Measurements from ENCODE around the gene ASCC1. TPM values are rescaled to one million over a fixed set of nuclear protein-coding genes. Genes with fewer than 3 reads are reported as not detected.

ASCC1 gene
- total RNA-seq, 1 experiment from 2014 or later: 40.2 TPM

DNA sequence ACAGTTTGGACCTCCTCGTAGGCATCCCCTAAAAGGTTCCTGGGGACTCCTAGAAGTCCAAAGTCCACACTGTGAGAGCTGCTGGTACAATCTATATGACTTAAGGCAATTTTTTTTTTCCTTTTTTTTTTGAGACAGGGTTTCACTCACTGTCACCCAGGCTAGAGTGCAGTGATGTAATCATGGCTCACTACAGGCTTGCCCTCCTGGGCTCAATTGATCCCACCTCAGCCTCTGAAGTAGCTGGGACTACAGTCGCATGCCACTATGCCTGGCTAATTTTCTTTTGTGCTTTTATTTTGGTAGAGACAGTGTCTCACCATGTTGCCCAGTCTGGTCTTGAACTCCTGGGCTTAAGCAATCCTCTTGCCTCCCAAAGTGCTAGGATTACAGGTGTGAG is 123.1 kb downstream of the ASCC1 start:
- peaks cover 14% of the 10 kb centered on the region for H3K4me1 ChIP-seq (ENCODE audit: insufficient read depth, low read length, poor library complexity, severe bottlenecking)
- H3K27ac ChIP-seq (ENCODE audit: low read depth, low read length, poor library complexity, severe bottlenecking): no peak overlapping the region
- H3K27me3 ChIP-seq (replicated peaks; ENCODE audit: insufficient read depth, low read depth, low read length, poor library complexity): peaks cover 11% of the 10 kb centered on the region
- no peaks in the 10 kb centered on the region for H3K36me3 ChIP-seq (ENCODE audit: insufficient read depth, low read length, poor library complexity, severe bottlenecking)
- DNase-seq (ENCODE audit: low spot score): no peak
- no peaks in the 10 kb centered on the region for H3K9me3 ChIP-seq (ENCODE audit: low read depth, low read length, poor library complexity, severe bottlenecking)
- ChIA-PET CTCF (no interaction called here), POLR2A (ENCODE audit: low non-redundant PET) (no interaction called here)
- no peak for TF ChIP-seq EZH2 (IDR thresholded peaks at IDR 0.05; ENCODE audit: borderline replicate concordance, low read depth, low read length, poor library complexity, severe bottlenecking)
- TF ChIP-seq, protein P1, sequence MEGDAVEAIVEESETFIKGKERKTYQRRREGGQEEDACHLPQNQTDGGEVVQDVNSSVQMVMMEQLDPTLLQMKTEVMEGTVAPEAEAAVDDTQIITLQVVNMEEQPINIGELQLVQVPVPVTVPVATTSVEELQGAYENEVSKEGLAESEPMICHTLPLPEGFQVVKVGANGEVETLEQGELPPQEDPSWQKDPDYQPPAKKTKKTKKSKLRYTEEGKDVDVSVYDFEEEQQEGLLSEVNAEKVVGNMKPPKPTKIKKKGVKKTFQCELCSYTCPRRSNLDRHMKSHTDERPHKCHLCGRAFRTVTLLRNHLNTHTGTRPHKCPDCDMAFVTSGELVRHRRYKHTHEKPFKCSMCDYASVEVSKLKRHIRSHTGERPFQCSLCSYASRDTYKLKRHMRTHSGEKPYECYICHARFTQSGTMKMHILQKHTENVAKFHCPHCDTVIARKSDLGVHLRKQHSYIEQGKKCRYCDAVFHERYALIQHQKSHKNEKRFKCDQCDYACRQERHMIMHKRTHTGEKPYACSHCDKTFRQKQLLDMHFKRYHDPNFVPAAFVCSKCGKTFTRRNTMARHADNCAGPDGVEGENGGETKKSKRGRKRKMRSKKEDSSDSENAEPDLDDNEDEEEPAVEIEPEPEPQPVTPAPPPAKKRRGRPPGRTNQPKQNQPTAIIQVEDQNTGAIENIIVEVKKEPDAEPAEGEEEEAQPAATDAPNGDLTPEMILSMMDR (conservative IDR thresholded peaks at IDR 0.05; ENCODE audit: low read depth, low read length): no peak
- intact Hi-C loops (cut with micrococcal nuclease; ENCODE audit: unreplicated experiment): no loop called here
- no TSS peak for BruUV-seq (replicated peaks)
- H3K4me3 ChIP-seq (ENCODE audit: low read depth, low read length, poor library complexity, severe bottlenecking): no peak overlapping the region

DNA sequence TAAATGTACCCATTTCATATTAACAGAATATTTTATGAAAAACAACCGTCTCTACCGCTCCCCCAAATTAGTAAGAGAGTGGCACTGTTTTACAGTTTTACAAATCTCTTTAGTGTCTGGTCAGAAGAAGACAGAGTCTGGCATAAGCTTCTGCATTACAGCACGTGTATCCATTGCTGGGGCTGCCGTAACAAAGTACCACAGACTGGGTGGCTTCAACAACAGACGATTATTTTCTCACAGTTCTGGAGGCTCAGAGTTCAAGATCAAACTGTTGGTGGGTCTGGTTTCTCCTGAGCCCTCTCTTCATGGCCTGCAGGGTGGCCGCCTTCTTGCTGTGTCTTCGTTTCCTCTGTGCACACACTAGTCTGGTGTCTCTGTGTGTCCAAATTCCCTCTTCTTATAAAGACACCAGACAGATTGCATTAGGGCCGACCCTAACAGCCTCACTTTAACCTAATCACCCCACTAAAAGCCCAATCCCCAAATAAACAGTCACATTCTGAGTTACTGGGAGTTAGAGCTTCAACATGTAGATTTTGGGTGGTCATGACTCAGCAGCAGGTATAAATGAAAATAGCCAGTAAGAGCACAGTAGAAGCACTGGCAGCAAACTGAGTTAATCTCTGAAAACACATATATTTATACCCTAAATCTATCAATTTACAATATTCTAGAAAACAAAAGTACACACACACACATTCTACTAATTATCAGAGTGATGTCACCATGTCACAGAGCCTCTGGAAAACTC is 123.7 kb downstream of the ASCC1 start:
- TF ChIP-seq, protein P1 (conservative IDR thresholded peaks at IDR 0.05; ENCODE audit: low read depth, low read length): no peak
- TF ChIP-seq EZH2 (IDR thresholded peaks at IDR 0.05; ENCODE audit: borderline replicate concordance, low read depth, low read length, poor library complexity, severe bottlenecking): no peak
- intact Hi-C loops (cut with micrococcal nuclease; ENCODE audit: unreplicated experiment): no loop called here
- Histone ChIP-seq H3K36me3 (ENCODE audit: insufficient read depth, low read length, poor library complexity, severe bottlenecking) (no peaks in the 10 kb centered on the region), H3K4me1 (ENCODE audit: insufficient read depth, low read length, poor library complexity, severe bottlenecking) (peaks cover 18% of the 10 kb centered on the region), H3K4me3 (ENCODE audit: low read depth, low read length, poor library complexity, severe bottlenecking) (no peak overlapping the region), H3K27ac (ENCODE audit: low read depth, low read length, poor library complexity, severe bottlenecking) (no peak overlapping the region), H3K9me3 (ENCODE audit: low read depth, low read length, poor library complexity, severe bottlenecking) (no peaks in the 10 kb centered on the region), H3K27me3 (replicated peaks; ENCODE audit: insufficient read depth, low read depth, low read length, poor library complexity) (peaks cover 17% of the 10 kb centered on the region)
- BruUV-seq (replicated peaks): no TSS peak
- ChIA-PET POLR2A (ENCODE audit: low non-redundant PET) (no interaction called here), CTCF (no interaction called here)
- no peak for DNase-seq (ENCODE audit: low spot score)

DNA sequence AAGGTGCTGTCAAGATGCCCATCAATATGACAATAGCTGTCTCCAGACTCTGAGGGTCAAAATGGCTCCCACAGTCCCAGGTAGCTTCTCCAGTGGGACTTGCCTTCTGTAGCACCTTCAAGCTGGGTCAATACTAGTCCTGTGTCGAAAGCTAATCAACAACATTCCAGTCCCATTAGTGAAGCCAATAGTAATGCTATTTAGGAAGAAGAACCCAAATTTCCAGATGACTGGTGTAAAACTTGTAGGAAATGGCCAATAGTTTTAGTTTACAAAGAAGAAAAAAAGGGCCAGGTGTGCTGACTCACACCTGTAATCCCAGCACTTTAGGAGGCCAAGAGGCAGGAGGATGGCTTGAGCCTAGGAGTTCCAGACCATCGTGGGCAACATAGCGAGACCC is 125.8 kb downstream of the ASCC1 start:
- TF ChIP-seq, protein P1 (conservative IDR thresholded peaks at IDR 0.05; ENCODE audit: low read depth, low read length): no peak
- no TSS peak for BruUV-seq (replicated peaks)
- H3K27me3 ChIP-seq (replicated peaks; ENCODE audit: insufficient read depth, low read depth, low read length, poor library complexity): peaks cover 20% of the 10 kb centered on the region
- ChIA-PET POLR2A (ENCODE audit: low non-redundant PET) (no interaction called here), CTCF (no interaction called here)
- no peak overlapping the region for H3K27ac ChIP-seq (ENCODE audit: low read depth, low read length, poor library complexity, severe bottlenecking)
- intact Hi-C loops (cut with micrococcal nuclease; ENCODE audit: unreplicated experiment): no loop called here
- no peak overlapping the region for H3K4me3 ChIP-seq (ENCODE audit: low read depth, low read length, poor library complexity, severe bottlenecking)
- H3K9me3 ChIP-seq (ENCODE audit: low read depth, low read length, poor library complexity, severe bottlenecking): no peaks in the 10 kb centered on the region
- peaks cover 18% of the 10 kb centered on the region for H3K4me1 ChIP-seq (ENCODE audit: insufficient read depth, low read length, poor library complexity, severe bottlenecking)
- DNase-seq (ENCODE audit: low spot score): no peak
- H3K36me3 ChIP-seq (ENCODE audit: insufficient read depth, low read length, poor library complexity, severe bottlenecking): no peaks in the 10 kb centered on the region
